Prostate gland (tissue), 2 donors: ENCODE measurements around the gene RALGDS. TPM values are rescaled to one million over a fixed set of nuclear protein-coding genes. Genes with fewer than 3 reads are reported as not detected.

Experiments
- DNase-seq: peaks from one replicate; pipeline ENCODE4 v3.0.0-alpha.2; 2019; ENCODE audit warnings: low spot score
- H3K27ac ChIP-seq, 2 donors: fragments of 200-600 bp; sonication (generic); 2 replicates each; pipeline ENCODE4 v1.5.1; 2017 to 2019
- H3K27me3 ChIP-seq: fragments of 200-600 bp; sonication (generic); replicated peaks from 2 replicates; pipeline ENCODE4 v1.5.1; 2019; ENCODE audit not compliant: insufficient read depth
- H3K36me3 ChIP-seq, 2 donors: fragments of 200-600 bp; sonication (generic); 1 replicate in 1 of 2; 2 replicates in 1 of 2; pipeline versions ENCODE4 v1.5.1 to v1.8.1; 2017 to 2019
- H3K4me1 ChIP-seq: fragments of 200-600 bp; sonication (generic); replicated peaks from 2 replicates; pipeline ENCODE4 v1.5.1; 2019
- H3K4me3 ChIP-seq, 2 donors: fragments of 200-600 bp; sonication (generic); 2 replicates each; pipeline ENCODE4 v1.5.1; 2017 to 2019
- H3K9me3 ChIP-seq: fragments of 200-600 bp; sonication (generic); 2 replicates; pipeline ENCODE4 v1.5.1; 2017
- POLR2A ChIP-seq: fragments of 450-650 bp; IDR thresholded peaks from one replicate; pipeline ENCODE4 v1.6.1; 2016; ENCODE audit warnings: antibody characterized with exemption, mild to moderate bottlenecking
- POLR2AphosphoS5 ChIP-seq: sonication (generic); formaldehyde crosslinking; IDR thresholded peaks from one replicate; pipeline ENCODE4 v1.6.1; 2017; ENCODE audit warnings: antibody characterized with exemption
- WGBS: methylation state at CpG from one replicate; pipeline ENCODE4 v1.1.5; 2018; 5-methylcytosine and 5-hydroxymethylcytosine counted together
- intact Hi-C: fragments of 100-400 bp; cut with DNase I; formaldehyde crosslinking; loops from one replicate; pipeline ENCODE4 v1.14.2; 2022
- total RNA-seq, 2 donors: library from RNA; depleted of rRNA; stranded (reverse); fragments of >200 nt; gene quantifications; one replicate each; pipeline ENCODE4 v1.1.0, GENCODE V29; 2016
- TF ChIP-seq, protein P1 (sequence below), 4 experiments: fragments of 200-600 bp in 2 of 4; fragments of 450-650 bp in 2 of 4; sonication (generic) in 2 of 4; IDR thresholded peaks; 1 replicate in 3 of 4; 2 replicates in 1 of 4; pipeline ENCODE4 v1.5.1; 2016 to 2019; ENCODE audit warnings: antibody characterized with exemption in 4 of 4, mild to moderate bottlenecking in 2 of 4, moderate library complexity in 2 of 4

RALGDS gene
- total RNA-seq, 2 donors from 2014 or later, result 49.6 to 77.4 TPM

DNA sequence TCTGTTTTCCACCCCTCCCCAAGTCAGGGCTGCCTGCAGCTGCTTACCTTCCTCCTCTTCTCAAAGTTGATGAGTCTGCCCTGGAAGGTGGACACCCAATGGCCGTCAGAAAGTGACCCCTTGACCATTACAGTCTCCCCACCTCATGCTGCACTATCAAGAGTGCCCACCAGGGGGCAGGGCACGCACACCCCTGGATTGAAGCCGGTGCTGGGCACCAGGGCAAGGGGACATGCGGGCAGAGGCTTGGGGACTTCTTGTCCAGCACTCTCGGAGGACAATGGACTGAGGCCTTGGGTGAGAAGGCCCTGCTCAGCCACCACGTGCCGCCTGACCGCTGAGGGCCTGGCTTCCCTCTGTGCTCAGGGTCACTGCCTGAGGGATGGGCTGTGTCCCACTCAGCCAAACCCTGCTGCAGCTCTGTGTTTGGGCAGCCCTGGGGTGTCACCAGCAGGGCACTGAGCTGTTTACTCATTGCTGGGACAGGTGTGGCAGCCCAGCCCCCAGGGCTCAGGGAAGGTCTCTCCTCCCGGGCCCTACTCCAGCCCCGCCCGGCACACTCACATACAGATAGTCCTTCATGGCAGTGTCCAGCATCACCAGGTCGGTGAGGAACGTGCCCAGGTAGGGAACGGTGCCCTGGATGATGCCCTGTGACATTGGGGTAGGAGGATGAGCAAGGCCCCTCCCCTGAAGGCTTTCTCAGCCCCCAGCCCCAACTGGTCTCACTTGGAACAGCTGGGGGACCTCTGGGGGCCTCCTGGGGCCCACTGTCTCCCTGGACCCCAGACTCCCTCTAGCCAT, 17.7 kb downstream of the RALGDS start:
- H3K9me3 ChIP-seq, result no peaks in the 10 kb centered on the region
- peak; percentile 52 for DNase-seq
- peaks cover 29 to 47% of the 10 kb centered on the region in 2 donors for H3K36me3 ChIP-seq
- H3K27me3 ChIP-seq, result no peaks in the 10 kb centered on the region
- no peaks in the 10 kb centered on the region for H3K4me1 ChIP-seq
- TF ChIP-seq, protein P1, sequence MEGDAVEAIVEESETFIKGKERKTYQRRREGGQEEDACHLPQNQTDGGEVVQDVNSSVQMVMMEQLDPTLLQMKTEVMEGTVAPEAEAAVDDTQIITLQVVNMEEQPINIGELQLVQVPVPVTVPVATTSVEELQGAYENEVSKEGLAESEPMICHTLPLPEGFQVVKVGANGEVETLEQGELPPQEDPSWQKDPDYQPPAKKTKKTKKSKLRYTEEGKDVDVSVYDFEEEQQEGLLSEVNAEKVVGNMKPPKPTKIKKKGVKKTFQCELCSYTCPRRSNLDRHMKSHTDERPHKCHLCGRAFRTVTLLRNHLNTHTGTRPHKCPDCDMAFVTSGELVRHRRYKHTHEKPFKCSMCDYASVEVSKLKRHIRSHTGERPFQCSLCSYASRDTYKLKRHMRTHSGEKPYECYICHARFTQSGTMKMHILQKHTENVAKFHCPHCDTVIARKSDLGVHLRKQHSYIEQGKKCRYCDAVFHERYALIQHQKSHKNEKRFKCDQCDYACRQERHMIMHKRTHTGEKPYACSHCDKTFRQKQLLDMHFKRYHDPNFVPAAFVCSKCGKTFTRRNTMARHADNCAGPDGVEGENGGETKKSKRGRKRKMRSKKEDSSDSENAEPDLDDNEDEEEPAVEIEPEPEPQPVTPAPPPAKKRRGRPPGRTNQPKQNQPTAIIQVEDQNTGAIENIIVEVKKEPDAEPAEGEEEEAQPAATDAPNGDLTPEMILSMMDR (IDR thresholded peaks at IDR 0.05), result peak; percentile 95 to 100 (median 98)
- TF ChIP-seq POLR2A (no peak), POLR2AphosphoS5 (peak; percentile 48)
- intact Hi-C loops, result no loop called here
- H3K4me3 ChIP-seq, result no peak overlapping the region
- H3K27ac ChIP-seq, result no peak overlapping the region
- WGBS, result 36% methylated on average over 13 of the region's 14 CpGs

DNA sequence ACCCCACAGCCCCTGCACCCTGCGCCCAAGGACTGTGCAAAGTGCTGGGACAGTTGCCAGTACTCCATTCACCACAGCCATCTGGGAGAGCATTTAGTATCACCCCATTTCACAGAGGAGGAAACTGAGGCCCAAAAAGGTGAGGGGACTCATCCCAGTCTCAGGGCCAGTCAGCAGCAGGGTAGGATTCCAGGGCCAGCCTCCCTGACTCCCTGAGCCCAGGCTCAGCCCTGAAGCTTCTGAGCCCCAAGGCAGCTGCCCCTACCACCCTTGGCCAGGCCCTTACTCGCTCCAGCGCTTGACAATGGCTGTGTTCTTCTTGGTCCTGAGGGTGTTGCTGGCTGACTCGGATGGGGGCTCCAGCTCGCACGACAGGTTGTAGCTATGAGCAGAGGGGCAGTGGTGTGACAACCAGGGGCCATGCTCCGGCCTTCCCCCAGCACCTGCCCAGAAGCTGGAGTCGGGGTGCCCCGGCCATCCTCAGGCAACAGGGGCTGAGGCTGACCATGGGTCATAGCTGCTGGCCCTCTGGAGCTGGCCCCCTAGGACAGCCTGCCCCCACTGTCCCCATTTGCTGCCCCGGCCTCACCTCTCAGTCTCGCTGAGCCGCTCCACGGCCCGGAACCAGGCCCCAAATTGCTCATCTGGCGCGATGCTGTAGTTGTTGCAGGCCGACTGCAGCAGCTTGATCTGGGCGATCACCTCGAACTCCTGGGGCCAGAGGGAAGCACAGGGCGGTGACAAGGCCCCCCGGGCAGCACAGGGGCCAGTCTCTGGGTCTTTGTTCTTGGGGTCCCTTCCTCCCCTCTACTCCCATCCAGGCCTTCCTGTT, 18.6 kb downstream of the RALGDS start:
- intact Hi-C loops, result no loop called here
- Histone ChIP-seq H3K27ac (no peak overlapping the region), H3K9me3 (no peaks in the 10 kb centered on the region), H3K4me3 (no peak overlapping the region), H3K36me3 (peaks cover 29 to 41% of the 10 kb centered on the region in 2 donors), H3K4me1 (no peaks in the 10 kb centered on the region), H3K27me3 (no peaks in the 10 kb centered on the region)
- DNase-seq, result no peak
- TF ChIP-seq POLR2A, result no peak
- TF ChIP-seq POLR2AphosphoS5, result no peak
- TF ChIP-seq, protein P1 (IDR thresholded peaks at IDR 0.05), result no peak
- WGBS, result 96% methylated on average over 20 of the region's 21 CpGs

DNA sequence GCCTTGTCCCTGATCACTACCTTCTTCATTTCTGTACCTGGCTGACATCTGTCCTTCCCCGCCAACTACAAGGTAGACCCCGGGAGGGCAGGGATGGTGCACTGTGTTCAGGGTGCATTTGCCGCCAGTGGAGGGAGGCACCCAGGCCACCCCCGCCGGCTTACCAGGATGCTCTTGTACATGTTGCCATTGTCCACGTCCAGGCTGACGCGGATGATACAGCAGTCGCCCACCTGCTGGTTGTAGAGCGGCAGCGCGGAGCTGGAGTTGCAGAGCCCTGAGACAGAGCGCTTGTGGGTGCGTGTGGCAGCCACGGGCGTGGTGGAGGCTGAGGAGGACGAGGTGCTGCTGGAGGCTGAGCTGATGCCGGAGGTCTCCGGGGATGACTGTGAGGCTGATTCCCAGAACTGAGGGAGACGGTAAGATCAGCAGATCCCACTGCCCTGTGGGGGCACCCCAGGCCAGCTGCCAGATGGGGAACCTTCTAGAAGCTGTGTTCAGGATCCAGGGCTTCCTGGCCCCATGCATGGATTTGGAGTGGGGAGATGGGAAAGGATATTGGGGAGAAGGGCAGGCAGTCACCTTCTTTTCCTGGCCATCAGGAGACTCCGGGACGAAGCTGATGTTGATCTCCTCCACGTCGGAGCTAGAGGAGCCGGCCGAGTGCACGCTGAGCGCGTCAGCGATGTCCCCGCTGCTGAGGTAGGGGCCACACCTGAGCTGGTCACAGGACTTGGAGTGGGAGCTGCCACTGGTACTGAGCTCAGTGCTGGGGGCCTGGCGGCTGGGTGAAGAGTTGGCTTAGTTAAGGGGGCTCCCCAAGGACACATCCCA, 19.5 kb downstream of the RALGDS start:
- H3K9me3 ChIP-seq, result no peaks in the 10 kb centered on the region
- no peak overlapping the region for H3K4me3 ChIP-seq
- H3K36me3 ChIP-seq, result peaks cover 24 to 32% of the 10 kb centered on the region in 2 donors
- no peak for DNase-seq
- TF ChIP-seq POLR2A (no peak), POLR2AphosphoS5 (no peak)
- TF ChIP-seq, protein P1 (IDR thresholded peaks at IDR 0.05), result no peak
- H3K27me3 ChIP-seq, result no peaks in the 10 kb centered on the region
- intact Hi-C loops, result no loop called here
- H3K27ac ChIP-seq, result no peak overlapping the region
- 97% methylated on average over 32 of the region's 32 CpGs for WGBS
- no peaks in the 10 kb centered on the region for H3K4me1 ChIP-seq

- Histone ChIP-seq H3K36me3 (peaks cover 24 to 25% of the 10 kb centered on the region in 2 donors), H3K27me3 (no peaks in the 10 kb centered on the region), H3K4me1 (no peaks in the 10 kb centered on the region), H3K27ac (no peak overlapping the region), H3K9me3 (no peaks in the 10 kb centered on the region), H3K4me3 (no peak overlapping the region)
- TF ChIP-seq POLR2AphosphoS5 (no peak), POLR2A (no peak)
- TF ChIP-seq, protein P1 (IDR thresholded peaks at IDR 0.05), result no peak
- intact Hi-C loops, result no loop called here
- no peak for DNase-seq
- 92% methylated on average over 13 of the region's 13 CpGs for WGBS
These were observed 20.3 kb downstream of the RALGDS start for GRCh38 chr9:133100506-133101355.
